DND-41 (cell line): ENCODE results near the gene KRT78.

Experiments
- ATAC-seq: fragments of 200-7000 bp; cut with Tn5 transposase; 3 replicates; pipeline ENCODE4 v1.9.1; 2021; ENCODE audit warnings: low read depth; ENCODE audit not compliant: insufficient read depth
- DNase-seq: peaks from one replicate; pipeline ENCODE4 v3.0.0-alpha.2; 2020
- H2AFZ ChIP-seq: 2 replicates; pipeline ENCODE4 v1.6.0; 2012; ENCODE audit warnings: low read depth, low read length
- H3K27ac ChIP-seq: 2 replicates; pipeline ENCODE4 v1.5.1; 2012; ENCODE audit warnings: low read length, inconsistent platforms
- H3K27me3 ChIP-seq: fragments of 200-600 bp; sonication (generic); 2 replicates; pipeline ENCODE4 v1.6.0; 2012; ENCODE audit warnings: low read length, mild to moderate bottlenecking, inconsistent platforms; ENCODE audit not compliant: insufficient read depth, poor library complexity
- H3K36me3 ChIP-seq: 2 replicates; pipeline ENCODE4 v1.5.1; 2012; ENCODE audit warnings: low read length, inconsistent platforms; ENCODE audit not compliant: insufficient read depth
- H3K4me1 ChIP-seq: 2 replicates; pipeline ENCODE4 v1.5.1; 2012; ENCODE audit warnings: mild to moderate bottlenecking, low read length; ENCODE audit not compliant: insufficient read depth
- H3K4me2 ChIP-seq: 2 replicates; pipeline ENCODE4 v1.6.0; 2012; ENCODE audit warnings: mild to moderate bottlenecking, moderate library complexity, low read length, inconsistent platforms; ENCODE audit not compliant: insufficient read depth
- H3K4me3 ChIP-seq, 2 experiments: fragments of 200-600 bp in 1 of 2; shearing (Covaris generic) in 1 of 2; 2 replicates each; pipeline ENCODE4 v1.5.1; 2012 to 2016; ENCODE audit warnings: inconsistent platforms in 2 of 2, low read length in 2 of 2, mild to moderate bottlenecking in 2 of 2, low read depth in 1 of 2, moderate library complexity in 1 of 2
- H3K79me2 ChIP-seq: 2 replicates; pipeline ENCODE4 v1.6.0; 2012; ENCODE audit warnings: low read length, inconsistent platforms; ENCODE audit not compliant: insufficient read depth
- H3K9ac ChIP-seq: 2 replicates; pipeline ENCODE4 v1.6.0; 2012; ENCODE audit warnings: low read depth, mild to moderate bottlenecking, inconsistent platforms, low read length, moderate library complexity
- H3K9me3 ChIP-seq: 2 replicates; pipeline ENCODE4 v1.5.1; 2012; ENCODE audit warnings: low read length, moderate library complexity, mild to moderate bottlenecking, inconsistent platforms; ENCODE audit not compliant: insufficient read depth, severe bottlenecking
- H4K20me1 ChIP-seq: 2 replicates; pipeline ENCODE4 v1.6.0; 2012; ENCODE audit warnings: low read length; ENCODE audit not compliant: insufficient read depth
- EZH2 ChIP-seq: IDR thresholded peaks from 3 replicates; pipeline ENCODE4 v1.6.1; 2012; ENCODE audit warnings: borderline replicate concordance, low read depth, mild to moderate bottlenecking, moderate library complexity, low read length, inconsistent platforms; ENCODE audit not compliant: severe bottlenecking
- TF ChIP-seq, protein P1 (sequence below): IDR thresholded peaks from 2 replicates; pipeline ENCODE4 v1.5.1; 2012; ENCODE audit warnings: borderline replicate concordance, low read length, moderate library complexity, mild to moderate bottlenecking; ENCODE audit not compliant: poor library complexity, severe bottlenecking; ENCODE audit errors: extremely low read depth

The KRT78 gene

DNA sequence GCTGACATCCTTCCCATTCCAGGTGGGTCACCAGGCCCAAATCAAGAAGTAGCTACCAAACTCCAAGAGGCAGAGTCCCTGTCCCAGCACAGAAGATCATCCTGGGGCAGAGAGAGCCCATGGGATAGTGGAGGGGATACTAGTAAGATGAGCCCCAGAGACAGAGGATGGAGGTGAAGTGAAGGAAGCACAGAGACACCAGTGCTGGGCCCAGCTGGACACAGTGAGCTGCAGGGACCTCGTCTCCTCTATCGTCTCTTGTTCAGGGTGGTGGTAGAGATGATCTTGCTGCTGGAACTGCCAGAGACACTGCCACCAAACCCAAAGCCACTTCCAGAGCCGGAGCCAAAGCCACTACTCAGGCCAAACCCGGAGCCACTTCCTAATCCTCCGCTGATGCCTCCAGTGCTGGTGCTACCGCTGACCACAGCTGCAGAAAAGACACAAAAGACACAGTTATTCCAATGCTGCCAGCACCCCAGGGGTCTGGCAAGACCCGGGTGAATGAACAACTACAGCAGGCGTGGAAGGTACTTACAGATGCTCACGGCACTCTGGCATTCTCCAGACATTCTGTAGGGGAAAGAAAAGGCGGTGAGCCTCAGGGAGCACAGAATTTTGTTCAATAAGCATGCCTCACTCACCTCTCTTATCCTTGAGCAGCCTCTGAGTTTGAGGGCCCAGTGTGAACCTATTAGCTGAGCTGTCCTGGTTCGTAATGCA, 41.8 kb downstream of the KRT78 start:
- H3K4me1 ChIP-seq = no peaks in the 10 kb centered on the region
- H3K4me3 ChIP-seq = no peak overlapping the region
- H2AFZ ChIP-seq = no peak overlapping the region
- no peak overlapping the region for H3K9ac ChIP-seq
- no peaks in the 10 kb centered on the region for H3K9me3 ChIP-seq
- H3K27ac ChIP-seq = no peak overlapping the region
- TF ChIP-seq, protein P1, sequence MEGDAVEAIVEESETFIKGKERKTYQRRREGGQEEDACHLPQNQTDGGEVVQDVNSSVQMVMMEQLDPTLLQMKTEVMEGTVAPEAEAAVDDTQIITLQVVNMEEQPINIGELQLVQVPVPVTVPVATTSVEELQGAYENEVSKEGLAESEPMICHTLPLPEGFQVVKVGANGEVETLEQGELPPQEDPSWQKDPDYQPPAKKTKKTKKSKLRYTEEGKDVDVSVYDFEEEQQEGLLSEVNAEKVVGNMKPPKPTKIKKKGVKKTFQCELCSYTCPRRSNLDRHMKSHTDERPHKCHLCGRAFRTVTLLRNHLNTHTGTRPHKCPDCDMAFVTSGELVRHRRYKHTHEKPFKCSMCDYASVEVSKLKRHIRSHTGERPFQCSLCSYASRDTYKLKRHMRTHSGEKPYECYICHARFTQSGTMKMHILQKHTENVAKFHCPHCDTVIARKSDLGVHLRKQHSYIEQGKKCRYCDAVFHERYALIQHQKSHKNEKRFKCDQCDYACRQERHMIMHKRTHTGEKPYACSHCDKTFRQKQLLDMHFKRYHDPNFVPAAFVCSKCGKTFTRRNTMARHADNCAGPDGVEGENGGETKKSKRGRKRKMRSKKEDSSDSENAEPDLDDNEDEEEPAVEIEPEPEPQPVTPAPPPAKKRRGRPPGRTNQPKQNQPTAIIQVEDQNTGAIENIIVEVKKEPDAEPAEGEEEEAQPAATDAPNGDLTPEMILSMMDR = no peak
- TF ChIP-seq EZH2 = no peak
- no peaks in the 10 kb centered on the region for H3K79me2 ChIP-seq
- 0 out of 2 replicates have a peak, but pooled peaks cover 3% of the 10 kb centered on the region for H4K20me1 ChIP-seq
- no peak for DNase-seq
- no peaks in the 10 kb centered on the region for H3K36me3 ChIP-seq
- H3K27me3 ChIP-seq = peaks cover 2% of the 10 kb centered on the region
- H3K4me2 ChIP-seq = no peak overlapping the region
- no peak for ATAC-seq

DNA sequence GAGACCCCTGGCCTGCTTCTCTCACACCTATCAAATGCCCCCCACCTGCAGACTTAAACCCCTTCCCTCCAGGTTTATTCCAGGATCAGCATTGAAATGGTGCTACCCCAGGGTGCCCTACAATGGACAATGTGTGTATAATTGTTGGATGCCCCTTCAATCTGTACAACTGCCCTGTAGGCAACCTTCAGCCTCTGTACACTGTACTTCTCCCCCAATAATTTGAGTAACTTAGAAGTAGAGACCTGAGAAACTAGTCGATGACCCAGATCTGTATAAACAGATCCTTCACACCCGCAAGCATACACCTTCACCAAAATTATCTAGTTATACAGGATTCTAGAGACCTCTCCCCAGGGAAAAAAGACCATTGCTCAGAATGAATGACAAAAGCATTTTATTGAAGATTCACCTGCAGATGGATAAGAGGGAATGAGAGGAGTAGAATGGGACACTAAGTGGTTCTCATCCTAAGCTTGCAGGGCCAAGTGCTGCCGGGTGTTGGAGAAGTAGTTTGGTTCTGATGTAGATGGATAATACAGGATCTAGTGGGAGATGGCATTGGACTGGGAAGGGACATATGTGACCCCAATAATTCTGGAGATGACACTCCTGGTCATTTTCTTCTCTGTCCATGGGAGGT, 42.5 kb downstream of the KRT78 start:
- no peak overlapping the region for H3K4me3 ChIP-seq
- H4K20me1 ChIP-seq = 0 out of 2 replicates have a peak, but pooled peaks cover 3% of the 10 kb centered on the region
- ATAC-seq = no peak
- no peak overlapping the region for H3K9ac ChIP-seq
- H3K27me3 ChIP-seq = peaks cover 2% of the 10 kb centered on the region
- no peaks in the 10 kb centered on the region for H3K36me3 ChIP-seq
- H2AFZ ChIP-seq = no peak overlapping the region
- no peaks in the 10 kb centered on the region for H3K4me1 ChIP-seq
- no peak for DNase-seq
- no peaks in the 10 kb centered on the region for H3K9me3 ChIP-seq
- no peak for TF ChIP-seq EZH2
- TF ChIP-seq, protein P1 = no peak
- no peak overlapping the region for H3K4me2 ChIP-seq
- no peak overlapping the region for H3K27ac ChIP-seq
- no peaks in the 10 kb centered on the region for H3K79me2 ChIP-seq

DNA sequence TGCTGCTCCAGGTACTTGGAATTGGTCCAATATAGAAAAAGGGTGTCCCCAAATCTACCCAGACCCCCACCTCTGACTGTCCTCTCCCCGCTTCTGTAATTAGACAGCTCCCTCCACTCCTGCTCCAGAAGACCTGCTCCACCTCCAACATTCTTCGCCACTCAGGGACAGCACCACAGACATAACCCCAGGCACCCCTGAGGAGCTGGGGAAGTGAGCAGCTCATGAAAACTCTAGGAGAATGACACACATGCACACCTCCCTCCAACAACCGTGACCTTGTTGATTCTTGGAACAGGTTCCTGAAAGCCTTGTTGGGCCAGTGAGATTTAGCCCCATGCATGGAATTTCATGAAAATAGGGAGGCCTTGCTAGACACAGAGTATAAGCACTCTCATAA, 43.1 kb downstream of the KRT78 start:
- ATAC-seq = no peak
- H3K4me1 ChIP-seq = no peaks in the 10 kb centered on the region
- H3K9me3 ChIP-seq = no peaks in the 10 kb centered on the region
- H3K27me3 ChIP-seq = peaks cover 2% of the 10 kb centered on the region
- H4K20me1 ChIP-seq = 0 out of 2 replicates have a peak, but pooled peaks cover 3% of the 10 kb centered on the region
- H3K9ac ChIP-seq = no peak overlapping the region
- H3K4me2 ChIP-seq = no peak overlapping the region
- TF ChIP-seq, protein P1 = no peak
- TF ChIP-seq EZH2 = no peak
- H3K4me3 ChIP-seq = no peak overlapping the region
- no peak overlapping the region for H3K27ac ChIP-seq
- H2AFZ ChIP-seq = no peak overlapping the region
- H3K36me3 ChIP-seq = no peaks in the 10 kb centered on the region
- no peaks in the 10 kb centered on the region for H3K79me2 ChIP-seq
- DNase-seq = no peak
